HG03378 (cell line): Measurements from ENCODE around the gene DCANP1.
"Not testable (repeated sequence)": the region's sequence is repeated elsewhere in the genome, so short reads cannot be mapped to it uniquely, and the experiment has no call there.

Experiments
- ATAC-seq: cut with Tn5 transposase; IDR thresholded peaks from one replicate; pipeline ENCODE4 v1.9.1; 2021; ENCODE audit warnings: mild to moderate bottlenecking, moderate library complexity; ENCODE audit not compliant: unreplicated experiment

DCANP1 gene, protein sequence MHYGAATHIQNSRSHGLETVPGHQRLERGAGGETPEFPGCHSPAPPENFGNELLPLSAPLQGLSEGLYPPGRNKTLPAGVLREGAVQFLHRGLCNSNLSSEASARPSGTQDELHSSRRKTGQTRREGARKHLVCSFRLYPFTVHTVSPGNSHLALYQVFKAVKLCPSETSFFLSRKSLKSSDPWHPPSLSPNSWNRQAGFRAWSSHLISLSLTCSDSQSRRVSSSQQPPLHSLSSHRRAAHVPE

DNA sequence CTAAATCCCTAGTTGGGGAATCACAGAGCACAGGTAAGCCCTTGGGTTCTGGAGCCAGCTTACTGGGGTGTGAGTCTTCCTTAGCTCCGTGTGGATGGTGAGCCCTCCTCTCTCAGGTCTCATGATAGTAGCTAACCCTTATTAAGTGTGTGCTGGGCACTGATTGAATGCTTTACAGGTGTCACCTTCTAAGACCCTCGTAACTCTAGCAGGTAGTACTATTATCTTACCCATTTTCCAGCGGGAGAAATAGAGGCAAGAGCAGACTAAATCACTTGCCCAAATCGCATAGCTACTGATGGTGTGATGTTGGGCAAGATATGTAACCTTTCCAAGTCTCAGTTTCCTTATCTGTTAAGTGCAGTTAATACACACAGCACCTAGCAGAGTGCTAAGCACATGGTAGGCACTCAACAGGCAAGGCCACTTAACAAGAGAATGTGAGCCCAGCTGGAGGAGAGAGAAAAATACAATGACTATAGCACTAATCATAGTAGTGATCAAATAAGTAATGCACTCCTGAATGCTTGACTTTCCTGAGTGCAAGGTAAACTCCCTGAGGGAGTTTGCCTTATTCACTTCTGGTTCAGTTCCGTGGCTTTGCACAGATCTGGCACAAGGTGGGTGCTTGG is at the start of gene DCANP1:
DCANP1 (minus strand) TSS at position 51 of the 632 bp plus-strand sequence. CDS start 240 bp downstream, outside the sequence.
- ATAC-seq, result no peak

DNA sequence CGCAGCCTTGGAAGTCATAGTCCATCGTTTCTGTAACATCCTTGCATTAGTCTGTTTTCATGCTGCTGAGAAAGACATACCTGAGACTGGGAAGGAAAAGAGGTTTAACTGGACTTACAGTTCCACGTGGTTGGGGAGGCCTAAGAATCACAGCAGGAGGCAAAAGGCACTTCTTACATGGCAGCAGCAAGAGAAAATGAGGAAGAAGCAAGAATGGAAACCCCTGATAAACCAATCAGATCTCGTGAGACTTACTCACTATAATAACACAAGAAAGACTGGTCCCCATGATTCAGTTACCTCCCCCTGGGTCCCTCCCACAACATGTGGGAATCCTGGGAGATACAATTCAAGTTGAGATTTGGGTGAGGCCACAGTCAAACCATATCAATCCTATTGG is 48.4 kb upstream of the DCANP1 start:
- ATAC-seq, result not testable (repeated sequence)

DNA sequence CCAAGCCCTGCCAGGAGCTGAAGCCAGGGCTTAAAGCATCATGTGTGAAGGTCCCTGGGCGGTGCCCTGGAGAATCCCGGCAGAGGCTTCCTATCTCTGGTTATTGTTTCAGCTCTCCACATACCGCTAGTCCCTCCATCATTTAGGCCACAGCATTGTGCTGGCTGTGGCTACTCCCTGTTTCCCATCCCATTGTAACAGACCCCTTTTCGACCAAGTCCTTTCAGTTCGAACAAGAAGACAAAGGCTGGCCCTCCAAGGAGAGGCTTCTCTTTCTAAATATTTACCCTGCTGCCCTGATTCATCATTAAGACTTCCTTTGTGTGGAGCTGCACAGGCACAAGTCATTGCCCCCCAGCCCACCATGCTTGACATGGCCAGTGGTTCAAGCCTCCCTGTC is 47.0 kb upstream of the DCANP1 start:
- no peak for ATAC-seq

DNA sequence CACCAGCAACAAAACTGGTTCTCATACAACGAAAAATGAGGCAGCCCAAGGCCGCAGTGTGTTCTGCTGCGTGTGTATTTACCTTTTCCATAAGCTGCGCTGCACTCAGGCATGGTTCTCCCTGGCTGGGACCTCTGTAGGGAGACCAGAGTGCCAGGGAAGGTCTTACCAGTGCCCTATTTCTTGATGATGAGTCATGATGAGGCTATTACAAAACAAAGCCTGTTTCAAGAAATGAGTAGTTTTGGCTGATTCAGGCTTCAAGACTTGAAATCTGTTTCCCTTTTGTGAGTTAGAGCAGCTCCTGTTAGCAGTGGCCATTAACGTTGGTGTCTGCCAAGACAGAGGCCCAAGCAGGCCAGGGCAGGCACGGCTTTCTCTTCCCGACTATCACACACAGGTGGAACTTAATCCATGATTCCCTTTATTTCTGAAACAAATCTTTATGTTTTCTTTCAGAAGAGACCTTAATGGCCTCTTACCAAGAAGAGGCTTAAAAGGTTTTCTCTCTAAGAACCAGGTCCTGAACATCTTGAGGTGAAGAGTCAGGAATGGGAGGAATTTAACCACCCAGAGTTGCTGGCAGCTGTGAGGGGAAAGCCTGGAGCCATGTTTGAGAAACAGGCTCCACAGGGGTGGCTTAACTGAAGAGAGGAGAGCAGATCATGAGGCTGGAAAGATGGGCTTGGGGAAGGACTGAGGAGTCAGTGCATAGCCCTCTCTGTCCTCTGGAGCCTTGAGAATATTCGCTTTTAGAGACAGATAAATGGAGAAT is 46.4 kb upstream of the DCANP1 start:
- ATAC-seq, result no peak

DNA sequence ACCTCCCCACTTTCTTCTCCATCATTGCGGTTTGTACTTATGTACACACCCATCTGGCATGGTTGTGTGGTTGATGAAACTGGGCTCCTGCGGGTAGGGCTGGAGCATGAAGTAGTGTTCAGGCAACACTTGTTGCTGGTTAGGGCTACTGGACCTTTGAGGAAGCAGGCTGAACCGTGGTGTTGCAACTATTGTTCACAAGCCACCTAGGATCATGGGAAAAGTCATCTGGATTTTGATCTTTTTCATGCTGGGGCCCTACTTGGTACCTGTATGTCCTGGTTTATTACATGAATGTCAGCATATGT is 45.1 kb upstream of the DCANP1 start:
- ATAC-seq, result no peak

DNA sequence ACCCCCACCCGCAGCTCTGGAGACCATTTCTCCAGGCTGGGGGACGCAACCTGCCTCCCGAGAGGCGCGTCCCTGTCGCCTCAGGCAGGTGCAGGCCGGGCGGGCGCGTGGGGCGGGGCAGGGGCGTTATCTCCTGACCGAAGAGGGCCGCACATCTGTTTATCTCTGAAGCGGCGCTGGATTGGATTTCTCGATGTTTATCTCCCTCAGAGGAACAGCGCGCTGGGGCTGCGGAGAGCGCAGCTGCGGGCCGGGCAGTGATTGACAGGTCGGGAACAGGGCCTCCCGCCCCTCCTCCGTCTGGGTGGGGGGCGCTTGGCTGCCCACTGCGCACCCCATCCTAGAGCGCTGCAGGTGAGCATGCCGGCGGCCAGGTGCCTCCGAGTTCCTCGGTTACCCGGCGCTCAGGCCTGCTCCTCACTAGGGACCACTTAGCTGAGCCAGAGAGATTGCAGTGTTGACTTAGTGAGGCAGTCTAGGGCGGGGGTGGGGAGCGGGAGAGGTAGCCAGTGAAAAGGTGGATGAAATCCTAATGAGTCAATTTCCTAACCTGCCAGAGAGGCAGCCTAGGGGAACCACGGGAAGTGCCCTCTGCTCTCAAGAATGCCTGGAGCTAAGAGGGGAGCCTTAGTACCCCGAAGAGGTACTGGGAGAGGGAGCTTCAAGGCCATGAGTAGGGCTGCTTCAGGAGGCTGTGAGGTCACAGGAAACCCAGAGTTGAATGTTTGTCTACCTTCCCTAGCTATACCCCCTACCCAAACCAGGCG is 44.6 kb upstream of the DCANP1 start:
- no peak for ATAC-seq

DNA sequence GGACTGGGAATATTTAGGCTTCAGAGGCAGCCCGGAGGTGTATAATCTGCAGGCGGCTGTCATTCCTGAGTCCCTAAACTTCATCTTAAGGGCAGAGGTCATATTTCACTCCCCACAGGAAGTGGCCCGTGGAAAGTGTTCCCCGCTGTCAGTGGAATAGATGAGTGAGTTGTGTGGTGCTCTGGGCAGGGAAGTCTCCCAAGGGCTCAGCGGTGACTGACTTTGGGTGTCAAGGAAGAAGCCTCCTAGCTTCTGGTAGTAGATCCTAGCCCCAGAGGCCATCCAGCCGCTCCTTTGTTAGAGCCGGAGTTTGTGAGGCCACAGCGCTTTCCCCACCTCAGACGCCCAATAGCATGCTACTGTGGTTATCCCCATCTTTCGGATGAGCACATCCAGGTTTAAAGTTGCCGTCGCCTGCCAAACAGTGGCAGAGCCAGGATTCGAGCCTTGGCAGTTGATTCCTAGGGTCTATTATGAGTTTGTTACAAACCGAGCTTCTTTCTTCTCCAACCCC is 43.9 kb upstream of the DCANP1 start:
- no peak for ATAC-seq

DNA sequence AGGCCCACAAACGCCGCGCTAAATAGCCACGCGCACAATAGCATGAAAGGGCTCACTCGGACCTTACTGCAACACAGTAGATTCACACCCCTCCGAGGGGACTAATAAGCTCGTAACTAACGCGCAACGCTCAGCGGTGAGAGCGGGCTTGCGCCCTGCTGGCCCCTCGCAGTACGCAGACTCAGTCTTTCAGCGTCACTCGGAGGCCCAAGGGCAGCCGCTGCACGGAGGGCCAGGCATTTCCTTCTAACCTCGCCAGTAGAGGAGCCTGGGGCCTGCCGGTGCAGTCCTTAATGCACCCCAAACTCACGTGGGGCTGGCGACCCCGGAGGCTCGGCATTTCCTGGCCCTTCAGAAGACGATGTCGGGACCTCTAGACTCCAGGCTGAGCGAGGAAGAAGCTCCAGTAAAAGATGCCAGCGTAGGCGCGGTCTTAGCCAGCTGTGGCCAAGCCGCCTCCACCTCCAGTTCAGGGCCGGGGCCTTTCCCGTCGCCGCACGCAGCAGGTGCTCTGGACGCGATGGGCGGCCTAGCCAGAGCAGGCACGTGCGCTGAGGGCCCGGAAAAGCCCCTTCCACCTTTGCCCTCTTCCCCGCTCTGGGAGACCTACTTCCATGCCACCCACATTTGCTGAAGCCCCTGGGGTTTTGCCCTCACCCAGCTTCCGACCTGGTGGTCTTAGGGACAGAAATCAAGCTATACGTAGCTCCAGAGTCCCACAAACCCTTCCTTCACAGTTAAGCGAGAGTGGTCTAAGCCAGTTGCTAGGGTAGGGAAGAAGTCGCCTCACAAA is 43.3 kb upstream of the DCANP1 start:
- ATAC-seq, result no peak

DNA sequence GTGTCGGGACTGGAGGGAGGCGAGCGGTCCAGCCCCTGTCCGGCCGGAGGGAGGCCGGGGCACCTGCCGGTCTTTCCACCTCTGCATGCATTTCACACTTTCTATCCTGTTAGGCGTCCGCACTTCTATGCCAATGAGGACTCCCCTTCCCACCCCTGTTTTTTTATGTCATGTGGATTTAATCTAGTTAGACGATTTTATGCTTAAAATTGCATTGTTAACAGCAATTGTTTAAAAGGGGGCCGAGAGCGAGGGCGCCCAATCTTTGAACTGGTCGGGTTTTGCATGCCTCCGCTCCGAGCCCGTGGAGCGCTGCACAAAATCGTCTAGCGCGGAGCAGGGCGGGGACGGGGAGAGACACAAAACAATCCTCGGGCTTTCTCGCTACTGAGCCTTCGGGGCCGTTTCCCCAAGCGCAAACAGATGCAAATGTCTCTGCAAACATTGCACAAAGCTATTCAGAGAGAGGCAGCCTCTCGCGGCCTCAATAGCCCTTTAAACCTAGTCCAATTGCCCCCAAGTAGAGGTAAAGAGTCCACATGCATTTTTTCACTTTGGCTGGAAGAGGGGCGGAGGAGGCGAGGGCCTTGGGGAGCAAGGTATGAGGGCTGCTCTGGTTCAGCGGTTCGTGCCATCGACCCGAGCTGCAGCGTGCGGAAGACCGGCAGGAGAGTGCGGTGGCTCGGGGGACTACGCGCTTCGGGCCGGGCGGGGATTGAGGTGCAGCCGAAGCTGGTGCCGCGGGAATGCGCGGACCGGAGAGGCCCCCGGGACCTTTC is 42.5 kb upstream of the DCANP1 start:
- no peak for ATAC-seq

DNA sequence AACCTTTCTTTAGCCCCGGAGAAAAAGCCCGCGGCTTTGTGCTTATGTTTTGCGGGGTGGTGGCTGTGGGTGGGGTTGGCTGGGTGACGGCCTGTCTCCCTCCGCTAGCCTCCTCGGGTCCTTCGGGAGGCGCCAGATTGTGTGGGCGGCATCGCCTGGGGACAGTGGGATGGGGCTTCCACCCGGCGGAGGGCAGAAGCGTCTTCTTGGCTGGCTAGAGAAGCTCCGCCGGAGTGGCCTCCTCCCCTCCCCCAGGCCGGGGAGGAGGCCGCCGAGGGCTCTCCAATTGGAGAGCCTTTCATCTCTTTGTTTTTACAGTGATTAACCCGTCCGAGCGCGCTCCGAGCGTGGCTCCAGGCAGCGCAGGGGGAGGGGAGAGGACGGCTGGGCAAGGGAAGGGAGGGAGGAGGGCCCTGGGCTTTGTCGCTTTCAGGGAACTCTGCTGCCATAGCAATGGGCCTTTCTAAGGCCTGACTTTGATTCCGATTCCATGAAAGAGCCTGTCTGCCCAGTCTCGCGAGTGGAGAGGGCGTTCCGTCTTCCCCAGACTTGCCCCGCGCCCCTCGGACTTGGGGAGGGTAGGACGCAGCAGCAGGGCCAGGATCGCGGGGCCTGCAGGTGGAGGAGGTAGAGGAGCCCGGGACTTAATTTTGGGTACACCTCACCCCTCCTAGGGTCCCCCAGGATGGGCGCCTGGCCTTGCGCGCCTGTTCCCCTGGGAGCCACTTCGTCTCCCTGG is 41.7 kb upstream of the DCANP1 start:
- no peak for ATAC-seq

DNA sequence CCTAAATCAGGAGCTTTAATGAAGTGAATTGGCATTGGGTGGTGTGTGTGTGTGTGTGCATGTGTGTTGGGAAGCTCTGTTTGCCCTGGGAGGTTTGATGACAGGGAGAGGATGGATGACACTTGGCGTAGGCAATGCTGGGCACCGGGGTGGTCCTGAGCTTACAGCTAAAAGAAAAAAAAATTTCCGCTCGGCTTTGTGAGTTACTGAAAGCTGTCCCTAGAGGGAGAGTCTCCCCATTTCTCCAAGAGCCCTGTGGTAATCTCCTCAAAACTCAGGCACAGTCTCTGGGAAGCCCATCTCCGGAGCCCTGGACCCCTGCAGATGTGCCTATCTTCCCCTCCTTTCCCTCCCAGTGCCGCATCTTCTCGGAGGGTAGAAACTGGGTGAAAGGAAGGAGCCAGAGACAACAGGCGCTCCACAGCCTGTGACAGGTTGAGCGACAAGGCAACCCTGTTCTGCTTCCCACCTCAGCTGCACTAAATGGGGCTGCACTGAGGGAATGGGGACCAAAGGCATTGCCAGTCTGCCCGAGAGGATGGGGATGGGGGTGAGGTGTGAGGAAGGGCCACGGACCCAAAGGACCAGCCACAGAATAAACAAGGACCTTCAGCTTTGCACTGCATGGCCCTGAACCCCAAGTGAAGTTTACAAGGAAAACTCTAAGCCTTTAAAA is 40.8 kb upstream of the DCANP1 start:
- no peak for ATAC-seq

DNA sequence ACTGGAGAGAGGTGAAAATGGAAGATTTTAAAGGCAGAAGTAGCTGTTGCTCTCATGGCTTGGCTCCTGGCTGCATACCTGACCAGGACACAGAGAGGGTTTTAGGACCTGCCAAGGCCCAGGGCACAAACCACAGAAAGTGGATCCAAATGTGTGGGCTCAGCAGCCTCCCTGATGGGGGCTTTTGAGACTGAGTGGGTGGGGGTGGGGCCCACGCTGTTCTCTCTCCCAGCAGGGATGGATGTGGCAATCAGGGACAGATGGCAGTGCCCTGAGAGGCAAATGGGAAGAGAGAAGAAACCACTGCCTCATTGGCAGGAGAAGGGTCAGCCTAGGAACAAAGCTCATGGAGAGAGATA is 39.9 kb upstream of the DCANP1 start:
- no peak for ATAC-seq

DNA sequence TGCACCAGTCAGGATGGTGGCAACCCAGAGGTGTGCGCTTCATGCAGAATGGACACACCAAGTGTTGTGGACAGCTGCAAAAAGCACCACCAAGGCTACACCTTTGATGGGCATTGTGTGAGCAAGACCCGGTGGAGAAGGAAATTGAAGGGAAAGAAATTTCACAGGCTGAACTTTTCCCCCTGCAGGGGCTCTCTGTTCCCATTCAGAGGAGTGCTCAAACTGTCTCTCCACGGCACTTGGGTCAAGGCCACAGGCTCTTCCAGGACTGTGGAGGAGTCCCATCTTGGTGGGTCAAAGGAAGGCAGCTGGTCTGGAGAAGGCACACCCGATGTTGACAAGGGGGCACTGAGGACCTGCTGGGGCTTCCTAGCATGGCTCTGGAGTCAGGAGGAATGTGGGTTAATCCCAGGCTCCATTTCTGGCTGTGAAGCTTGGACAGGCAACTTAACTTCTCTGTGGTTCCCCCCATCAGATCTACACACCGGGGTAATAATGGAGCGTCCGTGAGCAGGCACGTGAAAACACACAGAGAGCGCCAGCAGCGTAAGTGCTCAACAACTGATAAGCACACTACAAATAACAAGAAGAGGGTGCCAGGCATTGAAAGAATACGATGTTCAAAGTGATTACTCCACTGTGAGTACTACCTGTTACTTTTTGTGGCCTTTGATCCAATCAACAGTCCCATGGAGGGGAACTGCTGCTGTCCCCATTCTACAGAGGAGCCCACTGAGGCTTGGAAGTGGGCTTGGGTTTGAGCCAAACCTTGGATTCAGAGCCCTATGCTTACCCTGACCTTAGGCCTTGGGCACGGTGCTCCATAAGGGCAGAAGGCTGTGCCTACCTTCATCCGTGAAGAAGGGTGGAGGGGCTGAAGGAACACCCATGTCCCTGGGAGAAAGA is 39.2 kb upstream of the DCANP1 start:
- ATAC-seq, result no peak

DNA sequence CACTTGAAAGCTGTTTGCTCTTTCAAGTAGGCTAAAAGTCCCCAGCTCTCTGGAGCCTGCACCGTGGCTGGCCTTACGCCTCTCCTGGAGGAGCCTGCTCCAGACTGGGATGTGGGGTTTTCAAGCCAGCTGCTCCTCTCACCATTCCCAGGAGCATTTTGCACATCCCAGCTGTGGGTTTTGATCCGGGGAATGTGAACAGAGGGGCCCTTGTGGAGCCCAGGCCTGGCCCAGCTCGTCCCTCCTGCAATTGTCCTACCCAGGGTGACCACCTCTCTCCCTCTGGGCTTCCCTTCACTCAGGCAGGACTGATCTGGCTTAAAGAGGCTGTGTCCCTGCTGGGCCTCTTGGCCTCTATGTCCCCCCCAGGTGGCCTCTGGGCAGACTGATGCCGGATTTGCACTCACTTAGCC is 37.5 kb upstream of the DCANP1 start:
- no peak for ATAC-seq

DNA sequence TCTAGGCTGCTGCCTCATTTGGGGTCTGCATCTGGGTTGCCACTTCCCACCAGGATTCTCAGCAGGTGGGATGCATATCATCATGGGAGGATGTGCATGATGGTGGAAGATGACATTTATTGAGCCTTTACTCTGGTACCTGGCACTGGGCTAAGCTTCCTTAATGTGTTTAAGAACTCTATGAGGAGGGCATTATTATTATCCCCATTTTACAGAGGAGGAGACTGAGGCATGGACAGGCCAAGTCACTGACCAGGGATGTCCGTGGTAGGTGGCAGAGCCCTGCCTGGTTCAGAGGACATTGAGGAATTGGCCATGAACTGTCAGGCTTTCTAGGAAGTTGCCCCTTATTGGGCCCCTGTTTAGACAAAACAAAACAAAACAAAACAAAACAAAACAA is 36.1 kb upstream of the DCANP1 start:
- no peak for ATAC-seq

DNA sequence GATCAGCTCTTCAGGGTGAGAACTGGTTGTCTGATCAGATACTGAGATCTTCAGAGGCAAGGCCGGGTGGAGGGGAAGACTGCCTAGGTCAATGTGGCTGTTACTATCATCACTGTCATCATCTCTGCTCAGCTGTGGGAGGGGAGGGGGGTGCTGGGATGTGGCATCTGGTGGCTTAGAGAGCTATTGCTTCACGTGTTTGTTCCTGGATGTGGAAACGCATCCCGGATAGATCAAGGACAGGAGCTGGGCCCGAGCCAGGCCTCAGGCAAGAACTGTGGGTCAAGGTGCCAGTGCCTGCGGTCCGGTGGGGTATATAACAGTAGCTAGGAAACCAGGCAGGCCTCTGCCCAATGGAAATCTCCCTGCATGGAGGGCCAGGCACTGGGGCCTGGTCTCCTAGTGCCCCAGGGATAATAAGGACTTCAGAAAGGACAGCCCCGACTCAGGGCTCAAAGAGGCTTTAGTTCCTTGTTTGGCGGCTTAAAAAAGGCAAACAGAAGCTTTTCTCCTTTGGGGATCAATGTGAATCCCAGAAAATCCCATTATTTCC is 35.3 kb upstream of the DCANP1 start:
- ATAC-seq, result no peak

DNA sequence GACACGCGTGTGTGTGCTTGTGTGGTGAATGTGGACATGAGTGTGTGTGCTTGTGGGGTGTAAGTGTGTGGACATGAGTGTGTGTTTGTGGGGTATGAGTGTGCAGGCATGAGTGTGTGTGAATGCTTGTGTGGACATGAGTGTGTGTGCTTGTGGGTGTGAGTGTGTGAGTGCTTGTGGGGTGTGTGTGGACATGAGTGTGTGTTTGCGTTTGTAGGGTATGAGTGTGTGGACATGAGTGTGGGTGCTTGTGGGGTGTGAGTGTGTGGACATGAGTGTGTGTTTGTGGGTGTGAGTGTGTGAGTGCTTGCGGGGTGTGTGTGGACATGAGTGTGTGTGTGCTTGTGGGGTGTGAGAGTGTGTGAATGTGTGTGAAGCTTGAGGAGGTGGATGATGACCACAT is 34.8 kb upstream of the DCANP1 start:
- ATAC-seq, result no peak
